WTC11 (cell line): ENCODE results near the gene SELENOS. TPM values are rescaled to one million over a fixed set of nuclear protein-coding genes. Genes with fewer than 3 reads are reported as not detected.

Experiments
- CBFB ChIP-seq: sonication (generic); formaldehyde crosslinking; IDR thresholded peaks from 2 replicates; pipeline ENCODE4 v1.8.1; 2022; ENCODE audit warnings: mild to moderate bottlenecking, low read depth, missing genetic modification reagents
- FOXP1 ChIP-seq: sonication (generic); formaldehyde crosslinking; IDR thresholded peaks from 2 replicates; pipeline ENCODE4 v1.8.0; 2022; ENCODE audit warnings: missing genetic modification reagents, mild to moderate bottlenecking, moderate library complexity, borderline replicate concordance
- GRHL2 ChIP-seq: fragments of 250-450 bp; sonication (Bioruptor Pico); IDR thresholded peaks from 2 replicates; pipeline ENCODE4 v1.8.0; 2022; ENCODE audit warnings: mild to moderate bottlenecking, moderate library complexity; ENCODE audit not compliant: insufficient replicate concordance, severe bottlenecking
- JAZF1 ChIP-seq: fragments of 250-450 bp; sonication (Bioruptor Pico); IDR thresholded peaks from 2 replicates; pipeline ENCODE4 v1.9.0; 2021; ENCODE audit warnings: moderate library complexity, mild to moderate bottlenecking, inconsistent platforms
- MYBL2 ChIP-seq: sonication (generic); formaldehyde crosslinking; IDR thresholded peaks from 2 replicates; pipeline ENCODE4 v1.8.1; 2023; ENCODE audit warnings: mild to moderate bottlenecking, moderate library complexity, missing genetic modification reagents
- NFE2L1 ChIP-seq: sonication (generic); formaldehyde crosslinking; IDR thresholded peaks from 2 replicates; pipeline ENCODE4 v1.8.1; 2023; ENCODE audit warnings: missing genetic modification reagents
- NR3C1 ChIP-seq: sonication (generic); formaldehyde crosslinking; conservative IDR thresholded peaks from 2 replicates; pipeline ENCODE4 v1.8.1; 2023; ENCODE audit warnings: low read depth, mild to moderate bottlenecking, missing genetic modification reagents
- OVOL2 ChIP-seq: fragments of 250-450 bp; sonication (Bioruptor Pico); IDR thresholded peaks from 2 replicates; pipeline ENCODE4 v1.9.0; 2021; ENCODE audit warnings: mild to moderate bottlenecking, borderline replicate concordance
- TCF7 ChIP-seq: sonication (generic); formaldehyde crosslinking; IDR thresholded peaks from 2 replicates; pipeline ENCODE4 v1.8.0; 2022; ENCODE audit warnings: mild to moderate bottlenecking, low read depth, missing genetic modification reagents, moderate library complexity
- TEAD1 ChIP-seq: sonication (generic); formaldehyde crosslinking; IDR thresholded peaks from 2 replicates; pipeline ENCODE4 v1.8.0; 2022; ENCODE audit warnings: mild to moderate bottlenecking, missing genetic modification reagents
- ZNF121 ChIP-seq: sonication (generic); formaldehyde crosslinking; IDR thresholded peaks from 2 replicates; pipeline ENCODE4 v1.8.0; 2023; ENCODE audit warnings: missing genetic modification reagents
- ZNF138 ChIP-seq: sonication (generic); formaldehyde crosslinking; conservative IDR thresholded peaks from 2 replicates; pipeline ENCODE4 v1.8.1; 2022; ENCODE audit warnings: mild to moderate bottlenecking, moderate library complexity, missing genetic modification reagents
- ZNF396 ChIP-seq: fragments of 250-450 bp; sonication (Bioruptor Pico); IDR thresholded peaks from 2 replicates; pipeline ENCODE4 v1.8.0; 2021; ENCODE audit warnings: mild to moderate bottlenecking, moderate library complexity, borderline replicate concordance
- total RNA-seq: library from RNA; stranded (reverse); gene quantifications from 3 replicates; pipeline ENCODE4 v1.2.3, GENCODE V29; 2021
- TF ChIP-seq, protein P1 (sequence below): sonication (generic); formaldehyde crosslinking; IDR thresholded peaks from 2 replicates; pipeline ENCODE4 v1.8.1; 2023; ENCODE audit warnings: mild to moderate bottlenecking, missing genetic modification reagents, borderline replicate concordance
- TF ChIP-seq, protein P2 (sequence below): sonication (generic); formaldehyde crosslinking; IDR thresholded peaks from 2 replicates; pipeline ENCODE4 v1.8.1; 2022; ENCODE audit warnings: missing genetic modification reagents, borderline replicate concordance
- TF ChIP-seq, protein P3 (sequence below): sonication (generic); formaldehyde crosslinking; IDR thresholded peaks from 2 replicates; pipeline ENCODE4 v1.8.1; 2023; ENCODE audit warnings: mild to moderate bottlenecking, moderate library complexity, missing genetic modification reagents
- TF ChIP-seq, protein P4 (sequence below): sonication (generic); formaldehyde crosslinking; IDR thresholded peaks from 2 replicates; pipeline ENCODE4 v1.8.1; 2023; ENCODE audit warnings: mild to moderate bottlenecking, missing genetic modification reagents
- TF ChIP-seq, protein P5 (sequence below): sonication (generic); formaldehyde crosslinking; IDR thresholded peaks from 2 replicates; pipeline ENCODE4 v1.8.1; 2022; ENCODE audit warnings: mild to moderate bottlenecking, moderate library complexity, missing genetic modification reagents
- TF ChIP-seq, protein P6 (sequence below): sonication (generic); formaldehyde crosslinking; IDR thresholded peaks from 2 replicates; pipeline ENCODE4 v1.8.0; 2023; ENCODE audit warnings: missing genetic modification reagents, mild to moderate bottlenecking, borderline replicate concordance
- TF ChIP-seq, protein P7 (sequence below): sonication (generic); formaldehyde crosslinking; IDR thresholded peaks from 2 replicates; pipeline ENCODE4 v1.8.0; 2022; ENCODE audit warnings: mild to moderate bottlenecking, missing genetic modification reagents
- TF ChIP-seq, protein P8 (sequence below): sonication (generic); formaldehyde crosslinking; IDR thresholded peaks from 2 replicates; pipeline ENCODE4 v1.8.1; 2023; ENCODE audit warnings: mild to moderate bottlenecking, missing genetic modification reagents, moderate library complexity

The SELENOS gene
- total RNA-seq, 1 experiment from 2014 or later = 43.8 TPM

DNA sequence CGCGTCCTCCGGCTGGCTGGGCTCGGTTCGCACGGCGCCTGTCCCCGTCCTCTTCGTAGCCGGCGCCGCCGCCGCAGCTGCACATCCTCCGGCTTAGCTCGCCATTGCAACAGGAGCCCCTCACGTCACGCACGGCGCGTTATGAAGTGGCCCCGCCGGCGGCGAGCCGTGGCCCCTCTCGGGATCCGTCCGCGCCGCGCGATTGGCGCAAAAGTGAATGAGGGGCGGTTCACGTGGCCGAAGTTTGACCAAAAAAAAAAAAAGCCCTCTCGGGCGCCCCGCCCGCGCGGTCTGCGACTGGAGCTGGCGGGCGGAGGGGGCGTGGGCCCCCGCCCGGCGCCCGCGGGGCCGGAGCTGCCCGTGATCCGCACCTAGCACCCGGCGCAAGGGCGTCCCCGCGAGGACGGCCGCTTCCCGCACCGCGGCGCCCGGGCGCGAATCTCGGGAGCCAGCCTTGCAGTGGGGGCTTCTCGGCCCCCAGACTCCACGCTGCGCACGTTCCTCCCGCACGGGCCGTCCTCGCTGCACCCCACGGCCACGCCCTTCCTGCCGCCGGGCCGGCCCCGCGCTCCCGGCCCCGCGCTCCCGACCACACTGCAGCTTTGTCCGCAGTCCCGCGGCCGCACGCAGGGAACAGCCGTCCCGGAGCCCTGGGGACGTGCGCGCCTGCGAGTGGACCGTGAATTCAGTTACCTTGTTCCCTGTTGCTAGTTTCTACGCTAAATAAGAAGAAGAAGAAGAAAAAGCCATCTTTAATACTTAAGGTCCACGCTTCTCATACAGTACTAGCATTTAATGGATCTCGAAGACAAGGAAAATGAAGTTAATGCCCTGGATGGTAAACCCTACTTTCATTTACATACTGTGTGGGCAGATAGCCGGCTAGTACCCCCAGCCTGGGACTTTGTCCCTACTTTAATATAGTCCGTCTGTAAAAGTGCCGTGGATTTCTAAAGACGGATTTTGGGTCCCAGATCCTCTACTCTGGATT is 25.2 kb downstream of the SELENOS start, which contains the start of gene CHSY1 (continued):
- TF ChIP-seq, protein P1, sequence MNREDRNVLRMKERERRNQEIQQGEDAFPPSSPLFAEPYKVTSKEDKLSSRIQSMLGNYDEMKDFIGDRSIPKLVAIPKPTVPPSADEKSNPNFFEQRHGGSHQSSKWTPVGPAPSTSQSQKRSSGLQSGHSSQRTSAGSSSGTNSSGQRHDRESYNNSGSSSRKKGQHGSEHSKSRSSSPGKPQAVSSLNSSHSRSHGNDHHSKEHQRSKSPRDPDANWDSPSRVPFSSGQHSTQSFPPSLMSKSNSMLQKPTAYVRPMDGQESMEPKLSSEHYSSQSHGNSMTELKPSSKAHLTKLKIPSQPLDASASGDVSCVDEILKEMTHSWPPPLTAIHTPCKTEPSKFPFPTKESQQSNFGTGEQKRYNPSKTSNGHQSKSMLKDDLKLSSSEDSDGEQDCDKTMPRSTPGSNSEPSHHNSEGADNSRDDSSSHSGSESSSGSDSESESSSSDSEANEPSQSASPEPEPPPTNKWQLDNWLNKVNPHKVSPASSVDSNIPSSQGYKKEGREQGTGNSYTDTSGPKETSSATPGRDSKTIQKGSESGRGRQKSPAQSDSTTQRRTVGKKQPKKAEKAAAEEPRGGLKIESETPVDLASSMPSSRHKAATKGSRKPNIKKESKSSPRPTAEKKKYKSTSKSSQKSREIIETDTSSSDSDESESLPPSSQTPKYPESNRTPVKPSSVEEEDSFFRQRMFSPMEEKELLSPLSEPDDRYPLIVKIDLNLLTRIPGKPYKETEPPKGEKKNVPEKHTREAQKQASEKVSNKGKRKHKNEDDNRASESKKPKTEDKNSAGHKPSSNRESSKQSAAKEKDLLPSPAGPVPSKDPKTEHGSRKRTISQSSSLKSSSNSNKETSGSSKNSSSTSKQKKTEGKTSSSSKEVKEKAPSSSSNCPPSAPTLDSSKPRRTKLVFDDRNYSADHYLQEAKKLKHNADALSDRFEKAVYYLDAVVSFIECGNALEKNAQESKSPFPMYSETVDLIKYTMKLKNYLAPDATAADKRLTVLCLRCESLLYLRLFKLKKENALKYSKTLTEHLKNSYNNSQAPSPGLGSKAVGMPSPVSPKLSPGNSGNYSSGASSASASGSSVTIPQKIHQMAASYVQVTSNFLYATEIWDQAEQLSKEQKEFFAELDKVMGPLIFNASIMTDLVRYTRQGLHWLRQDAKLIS (CRISPR knock-in tag) = no peak
- TF ChIP-seq JAZF1 (CRISPR knock-in tag) (no peak), NR3C1 (CRISPR knock-in tag) (no peak), ZNF121 (no peak), TCF7 (CRISPR knock-in tag) (no peak), OVOL2 (CRISPR knock-in tag) (no peak), FOXP1 (CRISPR knock-in tag) (0 out of 2 replicates have a peak, but pooled peaks have one; percentile 19), NFE2L1 (CRISPR knock-in tag) (0 out of 2 replicates have a peak, but pooled peaks have one; percentile 44), ZNF138 (CRISPR knock-in tag) (no peak), ZNF396 (no peak), CBFB (CRISPR knock-in tag) (no peak), GRHL2 (CRISPR knock-in tag) (no peak), TEAD1 (CRISPR knock-in tag) (0 out of 2 replicates have a peak, but pooled peaks have one; percentile 43), MYBL2 (CRISPR knock-in tag) (no peak)
- TF ChIP-seq, protein P2, sequence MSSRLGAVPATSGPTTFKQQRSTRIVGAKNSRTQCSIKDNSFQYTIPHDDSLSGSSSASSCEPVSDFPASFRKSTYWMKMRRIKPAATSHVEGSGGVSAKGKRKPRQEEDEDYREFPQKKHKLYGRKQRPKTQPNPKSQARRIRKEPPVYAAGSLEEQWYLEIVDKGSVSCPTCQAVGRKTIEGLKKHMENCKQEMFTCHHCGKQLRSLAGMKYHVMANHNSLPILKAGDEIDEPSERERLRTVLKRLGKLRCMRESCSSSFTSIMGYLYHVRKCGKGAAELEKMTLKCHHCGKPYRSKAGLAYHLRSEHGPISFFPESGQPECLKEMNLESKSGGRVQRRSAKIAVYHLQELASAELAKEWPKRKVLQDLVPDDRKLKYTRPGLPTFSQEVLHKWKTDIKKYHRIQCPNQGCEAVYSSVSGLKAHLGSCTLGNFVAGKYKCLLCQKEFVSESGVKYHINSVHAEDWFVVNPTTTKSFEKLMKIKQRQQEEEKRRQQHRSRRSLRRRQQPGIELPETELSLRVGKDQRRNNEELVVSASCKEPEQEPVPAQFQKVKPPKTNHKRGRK (CRISPR knock-in tag) = no peak
- TF ChIP-seq, protein P3, sequence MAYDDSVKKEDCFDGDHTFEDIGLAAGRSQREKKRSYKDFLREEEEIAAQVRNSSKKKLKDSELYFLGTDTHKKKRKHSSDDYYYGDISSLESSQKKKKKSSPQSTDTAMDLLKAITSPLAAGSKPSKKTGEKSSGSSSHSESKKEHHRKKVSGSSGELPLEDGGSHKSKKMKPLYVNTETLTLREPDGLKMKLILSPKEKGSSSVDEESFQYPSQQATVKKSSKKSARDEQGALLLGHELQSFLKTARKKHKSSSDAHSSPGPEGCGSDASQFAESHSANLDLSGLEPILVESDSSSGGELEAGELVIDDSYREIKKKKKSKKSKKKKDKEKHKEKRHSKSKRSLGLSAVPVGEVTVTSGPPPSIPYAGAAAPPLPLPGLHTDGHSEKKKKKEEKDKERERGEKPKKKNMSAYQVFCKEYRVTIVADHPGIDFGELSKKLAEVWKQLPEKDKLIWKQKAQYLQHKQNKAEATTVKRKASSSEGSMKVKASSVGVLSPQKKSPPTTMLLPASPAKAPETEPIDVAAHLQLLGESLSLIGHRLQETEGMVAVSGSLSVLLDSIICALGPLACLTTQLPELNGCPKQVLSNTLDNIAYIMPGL = peak; percentile 53; the same call in 1 of the 2 replicates
- TF ChIP-seq, protein P4, sequence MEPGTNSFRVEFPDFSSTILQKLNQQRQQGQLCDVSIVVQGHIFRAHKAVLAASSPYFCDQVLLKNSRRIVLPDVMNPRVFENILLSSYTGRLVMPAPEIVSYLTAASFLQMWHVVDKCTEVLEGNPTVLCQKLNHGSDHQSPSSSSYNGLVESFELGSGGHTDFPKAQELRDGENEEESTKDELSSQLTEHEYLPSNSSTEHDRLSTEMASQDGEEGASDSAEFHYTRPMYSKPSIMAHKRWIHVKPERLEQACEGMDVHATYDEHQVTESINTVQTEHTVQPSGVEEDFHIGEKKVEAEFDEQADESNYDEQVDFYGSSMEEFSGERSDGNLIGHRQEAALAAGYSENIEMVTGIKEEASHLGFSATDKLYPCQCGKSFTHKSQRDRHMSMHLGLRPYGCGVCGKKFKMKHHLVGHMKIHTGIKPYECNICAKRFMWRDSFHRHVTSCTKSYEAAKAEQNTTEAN = no peak
- TF ChIP-seq, protein P5, sequence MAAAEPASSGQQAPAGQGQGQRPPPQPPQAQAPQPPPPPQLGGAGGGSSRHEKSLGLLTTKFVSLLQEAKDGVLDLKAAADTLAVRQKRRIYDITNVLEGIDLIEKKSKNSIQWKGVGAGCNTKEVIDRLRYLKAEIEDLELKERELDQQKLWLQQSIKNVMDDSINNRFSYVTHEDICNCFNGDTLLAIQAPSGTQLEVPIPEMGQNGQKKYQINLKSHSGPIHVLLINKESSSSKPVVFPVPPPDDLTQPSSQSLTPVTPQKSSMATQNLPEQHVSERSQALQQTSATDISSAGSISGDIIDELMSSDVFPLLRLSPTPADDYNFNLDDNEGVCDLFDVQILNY (CRISPR knock-in tag) = peak; percentile 50; the same call in 1 of the 2 replicates
- TF ChIP-seq, protein P6, sequence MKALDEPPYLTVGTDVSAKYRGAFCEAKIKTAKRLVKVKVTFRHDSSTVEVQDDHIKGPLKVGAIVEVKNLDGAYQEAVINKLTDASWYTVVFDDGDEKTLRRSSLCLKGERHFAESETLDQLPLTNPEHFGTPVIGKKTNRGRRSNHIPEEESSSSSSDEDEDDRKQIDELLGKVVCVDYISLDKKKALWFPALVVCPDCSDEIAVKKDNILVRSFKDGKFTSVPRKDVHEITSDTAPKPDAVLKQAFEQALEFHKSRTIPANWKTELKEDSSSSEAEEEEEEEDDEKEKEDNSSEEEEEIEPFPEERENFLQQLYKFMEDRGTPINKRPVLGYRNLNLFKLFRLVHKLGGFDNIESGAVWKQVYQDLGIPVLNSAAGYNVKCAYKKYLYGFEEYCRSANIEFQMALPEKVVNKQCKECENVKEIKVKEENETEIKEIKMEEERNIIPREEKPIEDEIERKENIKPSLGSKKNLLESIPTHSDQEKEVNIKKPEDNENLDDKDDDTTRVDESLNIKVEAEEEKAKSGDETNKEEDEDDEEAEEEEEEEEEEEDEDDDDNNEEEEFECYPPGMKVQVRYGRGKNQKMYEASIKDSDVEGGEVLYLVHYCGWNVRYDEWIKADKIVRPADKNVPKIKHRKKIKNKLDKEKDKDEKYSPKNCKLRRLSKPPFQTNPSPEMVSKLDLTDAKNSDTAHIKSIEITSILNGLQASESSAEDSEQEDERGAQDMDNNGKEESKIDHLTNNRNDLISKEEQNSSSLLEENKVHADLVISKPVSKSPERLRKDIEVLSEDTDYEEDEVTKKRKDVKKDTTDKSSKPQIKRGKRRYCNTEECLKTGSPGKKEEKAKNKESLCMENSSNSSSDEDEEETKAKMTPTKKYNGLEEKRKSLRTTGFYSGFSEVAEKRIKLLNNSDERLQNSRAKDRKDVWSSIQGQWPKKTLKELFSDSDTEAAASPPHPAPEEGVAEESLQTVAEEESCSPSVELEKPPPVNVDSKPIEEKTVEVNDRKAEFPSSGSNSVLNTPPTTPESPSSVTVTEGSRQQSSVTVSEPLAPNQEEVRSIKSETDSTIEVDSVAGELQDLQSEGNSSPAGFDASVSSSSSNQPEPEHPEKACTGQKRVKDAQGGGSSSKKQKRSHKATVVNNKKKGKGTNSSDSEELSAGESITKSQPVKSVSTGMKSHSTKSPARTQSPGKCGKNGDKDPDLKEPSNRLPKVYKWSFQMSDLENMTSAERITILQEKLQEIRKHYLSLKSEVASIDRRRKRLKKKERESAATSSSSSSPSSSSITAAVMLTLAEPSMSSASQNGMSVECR (CRISPR knock-in tag) = peak; percentile 74; the same call in 1 of the 2 replicates
- TF ChIP-seq, protein P7, sequence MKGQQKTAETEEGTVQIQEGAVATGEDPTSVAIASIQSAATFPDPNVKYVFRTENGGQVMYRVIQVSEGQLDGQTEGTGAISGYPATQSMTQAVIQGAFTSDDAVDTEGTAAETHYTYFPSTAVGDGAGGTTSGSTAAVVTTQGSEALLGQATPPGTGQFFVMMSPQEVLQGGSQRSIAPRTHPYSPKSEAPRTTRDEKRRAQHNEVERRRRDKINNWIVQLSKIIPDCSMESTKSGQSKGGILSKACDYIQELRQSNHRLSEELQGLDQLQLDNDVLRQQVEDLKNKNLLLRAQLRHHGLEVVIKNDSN (CRISPR knock-in tag) = peak; percentile 69
- TF ChIP-seq, protein P8, sequence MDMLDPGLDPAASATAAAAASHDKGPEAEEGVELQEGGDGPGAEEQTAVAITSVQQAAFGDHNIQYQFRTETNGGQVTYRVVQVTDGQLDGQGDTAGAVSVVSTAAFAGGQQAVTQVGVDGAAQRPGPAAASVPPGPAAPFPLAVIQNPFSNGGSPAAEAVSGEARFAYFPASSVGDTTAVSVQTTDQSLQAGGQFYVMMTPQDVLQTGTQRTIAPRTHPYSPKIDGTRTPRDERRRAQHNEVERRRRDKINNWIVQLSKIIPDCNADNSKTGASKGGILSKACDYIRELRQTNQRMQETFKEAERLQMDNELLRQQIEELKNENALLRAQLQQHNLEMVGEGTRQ (CRISPR knock-in tag) = peak; percentile 82
